Muscle of arm (tissue), 12 donors: ENCODE data around the gene SKAP2. TPM values are rescaled to one million over a fixed set of nuclear protein-coding genes. Genes with fewer than 3 reads are reported as not detected.

ENCODE experiments used
- DNase-seq: peaks from one replicate; pipeline ENCODE4 v3.0.0-alpha.2; 2013
- polyA plus RNA-seq, 12 donors: library from polyadenylated mRNA; unstranded; fragments of 120-200 nt; gene quantifications; one replicate each; pipeline ENCODE4 v1.2.1, GENCODE V29; 2013; ENCODE audit not compliant: insufficient read length in 12 of 12

The SKAP2 gene
- polyA plus RNA-seq, 12 donors: 11.8 to 24.6 (median 16.6) TPM; not detected in 1

- DNase-seq: peak; percentile 92
These were observed 196.8 kb downstream of the SKAP2 start for GRCh38 chr7:26667514-26668133.

GRCh38 chr7:26664735-26665416 is 199.5 kb downstream of the SKAP2 start:
- DNase-seq: no peak

GRCh38 chr7:26664274-26664673 is 200.1 kb downstream of the SKAP2 start:
- no peak for DNase-seq

- no peak for DNase-seq
These were observed 200.5 kb downstream of the SKAP2 start for GRCh38 chr7:26663874-26664273.

GRCh38 chr7:26662646-26663045 is 201.7 kb downstream of the SKAP2 start:
- DNase-seq: no peak

GRCh38 chr7:26659121-26659520 is 205.3 kb downstream of the SKAP2 start:
- no peak for DNase-seq

DNA sequence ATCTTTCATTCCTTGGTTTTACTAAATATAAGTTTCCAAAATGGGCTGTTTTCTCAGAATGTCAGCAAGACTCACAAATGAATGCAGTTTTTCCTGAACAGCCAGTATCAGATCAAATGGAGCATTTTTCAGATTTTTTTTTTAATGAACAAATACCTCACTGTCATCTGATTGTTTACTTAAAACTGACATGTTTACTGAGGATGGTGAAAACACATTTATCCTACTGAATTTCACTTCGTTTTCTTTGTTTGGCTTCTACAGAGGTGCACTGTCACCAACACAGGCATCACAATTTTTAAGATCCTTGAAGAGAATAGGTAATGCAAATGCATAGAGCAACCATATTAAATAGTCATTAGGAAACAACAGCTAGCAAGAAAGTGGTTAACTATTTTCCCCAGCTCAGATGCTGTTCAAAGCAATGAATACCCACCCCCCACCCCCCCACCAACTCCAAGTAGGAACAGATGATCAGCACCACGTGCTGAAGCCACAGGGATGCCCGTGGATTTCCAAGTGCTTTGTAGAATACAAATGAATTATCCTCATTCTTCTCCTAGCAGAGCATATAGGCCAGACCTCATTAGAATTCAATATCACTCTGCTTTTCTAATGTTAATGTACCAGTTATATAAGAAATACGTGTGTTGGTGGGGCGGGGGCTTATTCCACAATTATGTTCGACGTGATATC is 205.9 kb downstream of the SKAP2 start:
- DNase-seq: no peak

DNA sequence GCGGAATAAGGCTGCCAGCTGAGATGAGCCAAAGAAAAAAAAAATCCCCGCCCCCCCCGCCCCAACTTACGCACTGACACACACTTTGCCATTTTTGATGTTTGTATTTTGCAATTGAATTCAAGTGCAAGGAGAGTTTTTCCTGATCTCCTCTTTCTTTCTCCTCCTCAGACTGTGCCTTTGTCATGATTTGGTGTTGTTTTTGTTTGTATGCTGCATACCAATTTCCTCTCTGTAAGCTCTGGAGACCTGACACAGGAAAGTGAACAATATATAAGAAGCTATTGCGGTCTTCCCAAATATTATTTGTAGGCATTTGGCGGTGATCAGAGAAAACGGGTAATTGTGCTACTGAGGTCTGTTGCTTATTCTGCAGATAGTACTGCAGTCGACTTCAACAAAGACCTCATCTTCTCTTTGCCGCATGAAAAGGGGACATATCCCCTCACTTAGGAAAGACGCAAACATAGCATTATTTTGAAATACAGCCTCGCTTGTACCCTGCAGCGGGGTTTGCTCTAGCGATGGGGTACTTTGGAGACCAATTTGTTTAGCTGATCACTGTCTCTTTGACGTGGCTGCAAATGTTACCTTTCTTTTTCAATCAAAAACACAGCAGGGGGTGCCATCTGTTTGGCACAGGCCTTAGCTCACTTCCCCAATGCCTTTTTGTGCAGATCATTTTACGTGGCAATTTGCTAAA is 206.6 kb downstream of the SKAP2 start:
- no peak for DNase-seq

DNA sequence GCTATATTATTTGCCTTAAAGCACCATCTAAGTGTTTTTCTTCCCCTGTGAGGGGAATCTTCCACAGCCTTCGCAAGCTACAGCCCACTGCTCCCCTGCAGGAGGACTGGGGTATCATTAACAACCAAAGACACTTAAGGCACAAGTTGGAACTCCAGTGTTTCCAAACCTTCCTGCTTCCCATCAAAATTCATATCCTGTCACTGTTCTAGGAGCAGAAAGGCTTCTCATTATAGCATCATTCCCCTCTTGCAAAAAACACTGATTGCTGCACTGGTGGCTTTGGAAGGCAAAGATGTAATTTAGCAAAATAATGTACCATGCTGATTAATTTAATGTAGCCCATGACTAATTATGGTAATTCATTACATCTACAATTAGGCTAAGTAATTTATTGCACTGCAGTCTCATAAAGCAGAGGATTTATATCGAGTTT is 207.2 kb downstream of the SKAP2 start:
- no peak for DNase-seq

DNA sequence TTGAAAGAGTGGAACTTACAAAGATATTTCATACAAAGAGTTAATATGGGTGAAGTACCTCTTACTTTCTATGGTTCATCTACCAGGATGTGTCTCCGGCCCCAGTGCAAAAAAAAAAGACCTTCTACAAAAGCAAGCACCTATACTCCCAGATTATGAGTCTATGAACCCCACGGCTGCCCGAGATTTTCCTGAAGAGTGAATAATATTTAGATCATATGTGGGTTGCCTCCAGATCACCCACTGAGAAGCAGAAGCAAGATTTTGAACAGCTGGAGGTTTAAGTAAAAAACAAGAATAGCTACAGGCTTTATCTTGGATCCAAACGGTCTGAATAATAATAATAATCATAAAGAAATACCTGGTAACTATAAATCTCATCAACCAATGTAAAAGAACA is 207.7 kb downstream of the SKAP2 start:
- DNase-seq: no peak

DNA sequence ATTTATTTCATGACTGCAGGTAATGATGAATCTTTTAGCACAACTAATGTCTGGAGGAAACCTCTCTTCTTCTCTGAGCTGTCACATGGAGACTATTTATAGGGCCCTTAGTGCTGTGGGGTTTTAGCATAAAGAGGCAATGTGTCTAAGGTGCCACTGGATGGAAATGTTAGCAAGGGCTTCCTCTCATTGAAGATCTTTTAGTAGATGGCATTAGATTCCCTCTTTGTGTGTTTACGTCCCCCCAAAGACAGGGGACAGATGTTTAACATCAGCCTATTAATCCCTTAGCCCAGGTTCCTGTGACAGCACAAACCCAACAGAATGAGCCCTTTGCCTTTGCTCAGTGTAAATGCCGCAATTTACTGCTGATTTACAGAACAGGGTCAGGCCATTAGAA is 208.6 kb downstream of the SKAP2 start:
- DNase-seq: no peak

- no peak for DNase-seq
These were observed 210.7 kb downstream of the SKAP2 start for GRCh38 chr7:26653430-26654399.

GRCh38 chr7:26652401-26653100 is 211.8 kb downstream of the SKAP2 start:
- DNase-seq: no peak

GRCh38 chr7:26650103-26650502 is 214.3 kb downstream of the SKAP2 start:
- no peak for DNase-seq

GRCh38 chr7:26649388-26649787 is 215.0 kb downstream of the SKAP2 start:
- no peak for DNase-seq

DNA sequence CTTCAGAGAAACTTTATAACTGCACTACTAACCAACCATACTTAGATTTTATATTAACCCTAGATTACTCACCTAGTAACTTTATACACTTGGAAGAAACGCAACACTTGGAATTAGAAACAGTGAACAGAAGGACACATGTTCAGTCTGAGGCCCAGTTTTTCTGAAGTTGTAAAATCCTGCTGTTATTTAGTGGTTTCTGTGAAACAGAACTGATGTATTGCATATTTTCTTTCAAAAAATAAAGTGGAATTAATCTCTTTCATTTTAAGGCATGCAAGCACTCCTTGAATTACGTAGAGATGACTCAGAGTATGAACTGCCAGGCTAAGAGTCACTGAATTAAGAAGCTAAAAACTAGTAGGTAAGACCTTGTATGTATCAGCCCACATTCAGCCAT is 215.8 kb downstream of the SKAP2 start:
- no peak for DNase-seq

- DNase-seq: no peak
These were observed 217.9 kb downstream of the SKAP2 start for GRCh38 chr7:26646336-26647048.

- DNase-seq: no peak
These were observed 219.3 kb downstream of the SKAP2 start for GRCh38 chr7:26645121-26645520.

- no peak for DNase-seq
These were observed 222.0 kb downstream of the SKAP2 start for GRCh38 chr7:26642416-26642815.

DNA sequence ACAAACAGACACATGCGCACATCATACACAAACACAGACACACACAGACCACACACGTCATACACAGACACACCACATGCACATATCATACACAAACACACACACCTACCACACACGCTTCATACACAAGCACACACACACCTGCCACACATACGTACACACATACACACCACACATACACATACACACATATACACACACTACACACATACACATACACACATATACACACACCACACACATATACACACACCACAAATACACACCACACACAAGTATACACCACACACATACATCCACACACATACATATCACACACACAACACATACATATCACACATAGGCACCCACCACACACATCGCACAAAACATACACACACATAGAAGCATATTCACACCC is 224.7 kb downstream of the SKAP2 start:
- DNase-seq: no peak
